ENCODE data around the gene LAMA2.

DNA sequence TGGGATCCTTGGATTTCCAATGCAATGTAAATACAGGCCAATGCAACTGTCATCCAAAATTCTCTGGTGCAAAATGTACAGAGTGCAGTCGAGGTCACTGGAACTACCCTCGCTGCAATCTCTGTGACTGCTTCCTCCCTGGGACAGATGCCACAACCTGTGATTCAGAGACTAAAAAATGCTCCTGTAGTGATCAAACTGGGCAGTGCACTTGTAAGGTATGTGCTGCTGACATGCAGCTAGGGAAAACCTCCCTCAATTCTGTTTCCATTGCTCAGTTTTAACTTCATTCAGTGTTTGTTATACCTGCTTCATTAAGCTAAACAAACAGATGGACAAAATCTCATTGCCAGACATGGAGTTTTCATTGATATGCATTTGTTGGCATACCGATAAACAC is 429.9 kb downstream of the LAMA2 start:
- TF ChIP-seq POLR2A (IDR thresholded peaks at IDR 0.05), result no peak
- TF ChIP-seq, protein P1, sequence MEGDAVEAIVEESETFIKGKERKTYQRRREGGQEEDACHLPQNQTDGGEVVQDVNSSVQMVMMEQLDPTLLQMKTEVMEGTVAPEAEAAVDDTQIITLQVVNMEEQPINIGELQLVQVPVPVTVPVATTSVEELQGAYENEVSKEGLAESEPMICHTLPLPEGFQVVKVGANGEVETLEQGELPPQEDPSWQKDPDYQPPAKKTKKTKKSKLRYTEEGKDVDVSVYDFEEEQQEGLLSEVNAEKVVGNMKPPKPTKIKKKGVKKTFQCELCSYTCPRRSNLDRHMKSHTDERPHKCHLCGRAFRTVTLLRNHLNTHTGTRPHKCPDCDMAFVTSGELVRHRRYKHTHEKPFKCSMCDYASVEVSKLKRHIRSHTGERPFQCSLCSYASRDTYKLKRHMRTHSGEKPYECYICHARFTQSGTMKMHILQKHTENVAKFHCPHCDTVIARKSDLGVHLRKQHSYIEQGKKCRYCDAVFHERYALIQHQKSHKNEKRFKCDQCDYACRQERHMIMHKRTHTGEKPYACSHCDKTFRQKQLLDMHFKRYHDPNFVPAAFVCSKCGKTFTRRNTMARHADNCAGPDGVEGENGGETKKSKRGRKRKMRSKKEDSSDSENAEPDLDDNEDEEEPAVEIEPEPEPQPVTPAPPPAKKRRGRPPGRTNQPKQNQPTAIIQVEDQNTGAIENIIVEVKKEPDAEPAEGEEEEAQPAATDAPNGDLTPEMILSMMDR (IDR thresholded peaks at IDR 0.05), result no peak

All from right lobe of liver (tissue), 4 donors.